GM12878 (cell line): ENCODE measurements around the gene COX6A1. TPM values are rescaled to one million over a fixed set of nuclear protein-coding genes. Genes with fewer than 3 reads are reported as not detected.

Source experiments
- ATAC-seq: fragments of 200-7000 bp; cut with Tn5 transposase; 3 replicates; pipeline ENCODE4 v1.9.1; 2020; ENCODE audit warnings: mild to moderate bottlenecking, moderate library complexity
- BruUV-seq: library from RNA; stranded (reverse); fragments of 400-500 nt; replicated peaks from 2 replicates; lab custom pipeline; 2021; lab: Mats Ljungman, UMichigan
- CTCF ChIA-PET: fragments of 300-600 bp; sonication (Branson Sonifier 250); formaldehyde crosslinking; extraction: SDS; loops from one replicate; lab custom pipeline; 2021; ENCODE audit warnings: inconsistent platforms; lab: Yijun Ruan, JAX
- POLR2A ChIA-PET: fragments of 350-600 bp; formaldehyde crosslinking; extraction: SDS; loops from one replicate; lab custom pipeline; 2021; ENCODE audit warnings: inconsistent platforms; lab: Charles Lee
- RAD21 ChIA-PET: fragments of 300-600 bp; sonication (Branson Sonifier 250); formaldehyde crosslinking; loops from one replicate; lab custom pipeline; 2023; ENCODE audit warnings: antibody characterized with exemption; ENCODE audit not compliant: unreplicated experiment; lab: Charles Lee
- SMC1A ChIA-PET: fragments of 300-600 bp; sonication (Branson Sonifier 250); formaldehyde crosslinking; loops from one replicate; lab custom pipeline; 2023; ENCODE audit not compliant: unreplicated experiment, uncharacterized antibody; lab: Charles Lee
- DNase-seq: peaks from one replicate; pipeline ENCODE4 v3.0.0-alpha.2; 2011; ENCODE audit warnings: low read depth, low spot score
- FAIRE-seq: peaks from 3 replicates; lab custom pipeline; 2011; peaks lifted over from hg19 to GRCh38; lab: Jason Lieb, UNC
- H2AFZ ChIP-seq: 2 replicates; pipeline ENCODE4 v1.6.0; 2011; ENCODE audit warnings: low read depth, low read length, control low read depth; ENCODE audit not compliant: control insufficient read depth
- H3K27ac ChIP-seq: 2 replicates; pipeline ENCODE4 v1.5.1; 2011; ENCODE audit warnings: control low read depth; ENCODE audit not compliant: control insufficient read depth, insufficient read depth
- H3K27me3 ChIP-seq, 2 experiments: replicated peaks in 1 of 2; 2 replicates each; pipeline versions ENCODE4 v1.6.0 to v1.6.1; 2011; ENCODE audit warnings: low read length in 1 of 2; ENCODE audit not compliant: control insufficient read depth in 2 of 2, insufficient read depth in 2 of 2
- H3K36me3 ChIP-seq, 2 experiments: 2 replicates each; pipeline ENCODE4 v1.5.1; 2011; ENCODE audit warnings: low read length in 1 of 2; ENCODE audit not compliant: control insufficient read depth in 2 of 2, insufficient read depth in 2 of 2
- H3K4me1 ChIP-seq: 2 replicates; pipeline ENCODE4 v1.6.1; 2011; ENCODE audit warnings: mild to moderate bottlenecking, low read length, moderate library complexity, mixed read lengths; ENCODE audit not compliant: control insufficient read depth, insufficient read depth
- H3K4me2 ChIP-seq: 2 replicates; pipeline ENCODE4 v1.6.0; 2011; ENCODE audit warnings: control low read depth; ENCODE audit not compliant: control insufficient read depth, insufficient read depth
- H3K4me3 ChIP-seq: fragments of 200-600 bp; sonication (generic); 2 replicates; pipeline ENCODE4 v1.5.1; 2016
- H3K79me2 ChIP-seq: 2 replicates; pipeline ENCODE4 v1.6.0; 2011; ENCODE audit warnings: low read length; ENCODE audit not compliant: control insufficient read depth, insufficient read depth
- H3K9ac ChIP-seq: 2 replicates; pipeline ENCODE4 v1.8.0; 2011; ENCODE audit warnings: low read length, control low read depth, mixed read lengths; ENCODE audit not compliant: control insufficient read depth, insufficient read depth
- H3K9me3 ChIP-seq: replicated peaks from 3 replicates; pipeline ENCODE4 v1.5.1; 2011; ENCODE audit warnings: mild to moderate bottlenecking, low read length; ENCODE audit not compliant: control insufficient read depth, insufficient read depth
- H4K20me1 ChIP-seq: 2 replicates; pipeline ENCODE4 v1.6.0; 2011; ENCODE audit not compliant: control insufficient read depth, insufficient read depth
- ATF7 ChIP-seq: fragments of 450-650 bp; IDR thresholded peaks from 2 replicates; pipeline ENCODE4 v1.6.1; 2016; ENCODE audit warnings: low read depth, mild to moderate bottlenecking
- BRCA1 ChIP-seq: IDR thresholded peaks from 2 replicates; pipeline ENCODE4 v1.6.1; 2011; ENCODE audit warnings: low read depth, low read length, improper control_type of control experiment
- E4F1 ChIP-seq: fragments of 450-650 bp; IDR thresholded peaks from 2 replicates; pipeline ENCODE4 v1.6.1; 2018; ENCODE audit warnings: borderline replicate concordance, mild to moderate bottlenecking; ENCODE audit not compliant: partially characterized antibody
- ELK1 ChIP-seq: IDR thresholded peaks from 2 replicates; pipeline ENCODE4 v1.6.1; 2012; ENCODE audit warnings: low read depth, low read length, improper control_type of control experiment
- MLLT1 ChIP-seq: fragments of 450-650 bp; IDR thresholded peaks from 2 replicates; pipeline ENCODE4 v1.6.1; 2016; ENCODE audit warnings: mild to moderate bottlenecking
- PAX5 ChIP-seq: IDR thresholded peaks from 2 replicates; pipeline ENCODE4 v1.6.1; 2011; ENCODE audit warnings: low read depth, low read length, borderline replicate concordance
- WGBS: methylation state at CpG from one replicate; pipeline ENCODE4 v1.1.6; 2016; ENCODE audit warnings: low lambda C conversion rate; ENCODE audit not compliant: insufficient replicate concordance, insufficient coverage; ENCODE audit errors: missing lambda C conversion rate; 5-methylcytosine and 5-hydroxymethylcytosine counted together
- in situ Hi-C: fragments of 300-500 bp; cut with MboI; formaldehyde crosslinking; loops from 9 replicates; pipeline ENCODE4 v1.14.3; 2018; ENCODE audit warnings: mixed read lengths
- intact Hi-C: fragments of 100-400 bp; cut with micrococcal nuclease; formaldehyde crosslinking; loops from one replicate; pipeline ENCODE4 v1.14.2; 2022; ENCODE audit not compliant: unreplicated experiment
- polyA plus RNA-seq, 11 experiments: library from polyadenylated mRNA; depleted of rRNA in 4 of 11; unstranded in 6 of 11; stranded (reverse) in 5 of 11; fragments of >200 nt; fragmentation: Nextera tagmentation in 4 of 11; fragmentation: Illumina TruSeq in 1 of 11; extraction: Ambion mirVana in 4 of 11; extraction: Trizol in 1 of 11; gene quantifications; 1 replicate in 1 of 11; 2 replicates in 10 of 11; pipeline versions ENCODE4 v1.2.1 to v1.2.3, GENCODE V29; 2011 to 2016; ENCODE audit warnings: inconsistent platforms in 2 of 11, missing spikeins in 2 of 11, low read depth in 1 of 11
- total RNA-seq, 4 experiments: library from RNA; depleted of rRNA in 3 of 4; stranded (reverse); fragments of >200 nt in 3 of 4; fragmentation: Illumina TruSeq in 1 of 4; extraction: Trizol in 1 of 4; gene quantifications; 2 replicates each; pipeline versions ENCODE4 v1.2.1 to v1.2.3, GENCODE V29; 2013 to 2021

The COX6A1 gene
- total and polyA plus RNA-seq, 10 of the 15 experiments (the other 5 are each of a cell fraction or from before 2014, with no cell fraction given), result 408 to 2,723 (median 1,019) TPM

- TF ChIP-seq MLLT1 (no peak), PAX5 (no peak), E4F1 (no peak)
Measured at GRCh38 chr12:120390540-120391120, 47.3 kb upstream of the COX6A1 start (continued).

DNA sequence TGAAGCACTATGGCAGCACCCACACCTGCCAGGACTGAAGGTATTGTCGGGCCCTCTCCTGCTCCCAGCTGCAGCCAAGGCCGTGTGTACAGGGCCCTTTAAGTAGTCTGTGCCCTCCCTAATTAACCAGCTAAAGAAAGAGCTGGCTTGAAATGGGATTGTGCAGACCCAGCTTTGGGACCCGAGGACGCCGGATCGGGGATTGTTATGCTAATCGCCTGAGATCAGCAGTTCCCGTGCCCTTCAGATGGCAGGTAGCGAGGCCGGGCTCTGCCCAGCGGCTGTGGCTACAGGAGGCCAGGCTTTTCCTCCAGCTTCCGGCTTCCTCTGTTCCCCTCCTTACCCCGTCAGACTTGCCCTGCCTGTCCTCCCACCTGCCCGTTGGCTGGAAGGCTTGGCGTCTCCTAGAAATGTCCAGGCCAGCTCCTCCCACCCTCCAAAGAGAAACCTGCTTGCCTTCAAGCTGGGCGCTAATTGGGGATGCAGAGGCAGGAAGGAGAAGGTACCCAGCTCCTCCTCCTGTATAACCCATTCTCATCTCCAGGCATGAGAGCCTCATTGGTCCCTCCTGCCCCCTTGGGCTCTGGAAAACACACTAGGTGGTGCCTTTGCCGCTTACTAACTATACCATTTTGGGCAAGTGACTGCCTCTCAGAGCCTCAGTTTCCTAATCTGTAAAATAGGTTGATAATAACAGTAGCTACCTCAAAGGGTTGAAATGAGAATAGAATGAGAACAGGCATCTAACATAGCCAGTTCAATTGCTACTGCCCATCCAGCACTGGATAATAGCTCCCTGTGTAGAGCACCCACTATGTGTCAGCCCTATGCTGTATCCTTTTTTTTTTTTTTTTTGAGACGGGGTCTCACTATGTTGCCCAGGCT is 43.2 kb upstream of the COX6A1 start:
- no peaks in the 10 kb centered on the region for H3K36me3 ChIP-seq
- in situ Hi-C loops (no loop called here), intact Hi-C loops (no loop called here)
- H3K4me2 ChIP-seq, result no peak overlapping the region
- ChIA-PET SMC1A (interaction anchor here (0.7 kb wide), 1 partner anchor 10 kb away, joined by 3 read pairs; no protein-coding TSS in a partner anchor), RAD21 (no interaction called here), POLR2A (no interaction called here), CTCF (interaction anchor here (0.9 kb wide), 1 partner anchor 39 kb away, joined by 3 read pairs; no protein-coding TSS in a partner anchor)
- no peak overlapping the region for H2AFZ ChIP-seq
- no peak overlapping the region for H3K9ac ChIP-seq
- H3K4me3 ChIP-seq, result no peak overlapping the region
- H3K27ac ChIP-seq, result no peak overlapping the region
- ATAC-seq (peak; percentile 21), DNase-seq (no peak), FAIRE-seq (no peak)
- TF ChIP-seq BRCA1 (no peak), ATF7 (no peak), ELK1 (no peak)
- WGBS, result 23% methylated on average over 17 of the region's 18 CpGs
- no peaks in the 10 kb centered on the region for H4K20me1 ChIP-seq
- H3K4me1 ChIP-seq, result 0 out of 2 replicates have a peak, but pooled peaks cover 3% of the 10 kb centered on the region
- no peaks in the 10 kb centered on the region; a peak in 3 of 4 replicates for H3K27me3 ChIP-seq
- BruUV-seq, result no TSS peak
- no peaks in the 10 kb centered on the region for H3K9me3 ChIP-seq
- no peaks in the 10 kb centered on the region for H3K79me2 ChIP-seq
